M059J (cell line): ENCODE data around the gene UGDH. TPM values are rescaled to one million over a fixed set of nuclear protein-coding genes. Genes with fewer than 3 reads are reported as not detected.
"Not testable (repeated sequence)": the region's sequence is repeated elsewhere in the genome, so short reads cannot be mapped to it uniquely, and the experiment has no call there.

Source experiments
- DNase-seq: peaks from one replicate; pipeline ENCODE4 v3.0.0-alpha.2; 2012; ENCODE audit warnings: low read depth
- total RNA-seq: library from RNA; depleted of rRNA; stranded (reverse); fragments of >200 nt; shearing (Covaris generic); gene quantifications from 2 replicates; pipeline ENCODE4 v1.2.3, GENCODE V29; 2014; rRNA removed

Gene UGDH
- 61.2 and 83.3 TPM in 2 replicates for total RNA-seq

DNA sequence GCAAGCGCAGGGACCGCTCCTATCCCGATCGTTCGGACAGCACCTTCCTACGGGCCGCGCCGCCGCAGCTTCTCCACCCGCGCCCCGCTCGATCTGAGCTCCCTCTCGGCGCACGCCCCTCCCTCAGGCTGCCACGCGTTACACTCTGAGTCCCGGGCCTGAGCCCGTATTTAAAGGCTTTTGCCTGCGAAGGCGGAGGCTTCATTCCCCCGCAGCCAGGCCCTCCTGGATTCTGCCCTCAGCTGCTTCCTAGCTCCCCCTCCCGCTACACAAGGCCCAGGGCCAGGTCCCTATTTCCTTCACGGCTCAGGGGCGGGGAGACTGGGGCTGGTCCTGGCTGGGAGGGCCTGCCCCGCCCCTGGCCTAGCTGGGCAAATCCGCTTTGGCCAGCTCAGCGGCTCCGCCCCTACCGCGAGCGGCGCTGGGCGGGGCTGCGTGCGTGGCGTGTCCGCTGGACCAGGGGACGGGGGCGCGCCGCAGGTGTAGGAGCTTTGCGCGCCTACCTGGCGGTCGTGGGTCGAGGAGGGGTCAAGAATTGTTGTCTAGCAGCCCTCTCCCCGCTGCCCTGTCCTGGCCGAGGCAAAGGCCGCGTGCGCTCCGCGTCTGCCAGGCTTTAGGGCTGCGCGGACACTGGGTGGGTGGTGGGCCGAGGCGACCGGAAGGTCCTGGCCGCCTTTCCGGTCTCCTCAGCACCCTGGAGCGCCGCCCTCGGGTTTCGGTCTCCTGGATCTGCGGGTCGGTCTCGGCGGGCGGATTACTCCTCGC lies at the start of gene UGDH:
TSS of gene UGDH (minus strand) at position 144 of the 765 bp plus-strand sequence. CDS start 5,927 bp downstream, outside the sequence.
- peak; percentile 98 for DNase-seq

DNA sequence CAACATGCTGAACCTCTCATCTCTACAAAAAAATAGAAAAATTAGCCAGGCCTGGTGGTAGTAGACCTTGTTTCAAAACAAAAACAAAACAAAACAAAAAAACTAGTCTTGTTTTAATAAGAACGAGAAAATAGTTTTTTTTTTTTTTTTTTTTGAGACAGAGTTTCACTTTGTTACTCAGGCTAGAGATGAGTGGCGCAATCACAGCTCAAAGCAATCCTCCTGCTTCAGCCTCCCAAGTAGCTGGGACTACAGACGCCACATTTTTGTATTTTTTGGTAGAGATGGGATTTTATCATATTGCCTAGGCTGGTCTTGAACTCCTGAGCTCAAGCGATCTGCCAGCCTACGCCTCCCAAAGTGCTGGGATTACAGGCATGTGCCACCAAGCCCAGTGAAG lies 47.7 kb upstream of the UGDH start:
- DNase-seq: no peak

- no peak for DNase-seq
Observed at GRCh38 chr4:39571504-39571903, 44.3 kb upstream of the UGDH start.

DNA sequence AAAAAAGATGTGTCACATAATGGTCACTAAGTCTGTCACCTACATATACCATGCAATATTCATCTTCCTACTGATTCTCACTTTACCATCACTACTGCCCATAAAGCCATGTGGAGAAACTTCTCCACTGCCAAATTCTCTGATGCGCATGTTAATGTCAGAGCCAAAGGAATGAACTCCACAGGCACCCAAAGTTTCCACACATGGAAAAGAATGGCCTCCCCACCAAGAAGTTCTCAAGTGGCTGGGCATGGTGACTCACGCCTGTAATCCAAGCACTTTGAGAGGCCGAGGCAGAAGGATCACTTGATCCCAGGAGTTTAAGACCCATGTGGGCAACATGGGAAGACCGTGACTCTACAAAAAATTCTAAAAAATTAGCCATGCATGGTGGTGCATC lies 43.8 kb upstream of the UGDH start:
- DNase-seq: peak; percentile 6

GRCh38 chr4:39569209-39569608 lies 42.0 kb upstream of the UGDH start:
- no peak for DNase-seq

- DNase-seq: peak; percentile 14
Observed at GRCh38 chr4:39568805-39569204, 41.6 kb upstream of the UGDH start.

DNA sequence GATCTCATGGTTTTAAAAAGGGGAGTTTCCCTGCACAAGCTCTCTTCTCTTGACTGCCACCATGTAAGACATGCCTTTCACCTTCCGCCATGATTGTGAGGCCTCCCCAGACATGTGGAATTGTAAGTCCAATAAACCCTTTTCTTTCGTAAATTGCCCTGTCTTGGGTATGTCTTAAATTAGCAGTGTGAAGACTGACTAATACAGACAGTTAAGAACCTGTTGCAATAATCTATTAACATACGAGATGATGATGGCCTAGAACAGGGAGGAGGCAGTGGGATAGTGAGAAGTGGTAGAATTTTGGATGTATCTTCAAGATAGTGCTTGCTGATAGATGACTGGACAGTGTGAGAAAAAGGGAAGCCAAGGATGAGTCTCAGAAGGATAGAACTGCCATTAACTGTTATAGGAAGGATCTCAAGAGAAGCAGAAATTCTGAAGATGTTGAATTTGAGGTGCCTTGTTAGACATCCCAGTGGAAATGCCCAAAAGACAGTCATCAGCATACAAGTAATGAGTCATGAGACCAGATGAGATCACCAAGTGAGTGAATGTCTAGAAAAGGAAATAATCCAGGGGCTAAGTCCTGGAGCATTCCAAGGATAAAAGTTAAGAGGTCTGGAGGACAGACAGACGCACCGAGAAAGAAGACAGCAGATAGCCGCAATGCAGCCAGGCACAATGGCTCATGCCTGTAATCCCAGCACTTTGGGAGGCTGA lies 38.8 kb upstream of the UGDH start:
- peak; percentile 92 for DNase-seq

DNA sequence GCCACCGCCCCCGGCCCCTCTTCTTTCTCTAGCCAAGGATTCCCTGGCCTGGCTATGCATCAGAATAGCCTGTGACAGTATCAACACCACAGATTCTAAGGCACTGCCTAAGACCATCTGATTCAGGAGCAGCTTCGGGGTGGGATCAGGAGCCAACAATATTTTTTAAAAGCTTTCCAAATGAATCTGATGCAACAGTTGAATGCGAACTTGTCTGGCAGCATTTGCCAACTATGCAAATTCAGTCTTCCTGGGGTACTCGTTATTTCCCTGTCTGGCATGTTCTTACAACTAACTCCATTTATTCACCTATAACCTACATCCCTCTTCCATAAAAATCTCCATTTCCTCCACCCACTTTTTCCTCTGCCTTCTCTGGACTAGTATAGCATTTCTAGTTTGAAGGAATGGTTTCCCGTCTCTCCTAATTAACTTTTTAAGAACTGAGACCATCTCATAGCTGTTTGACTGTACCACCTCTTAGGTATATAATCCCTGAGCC lies 36.2 kb upstream of the UGDH start:
- no peak for DNase-seq

DNA sequence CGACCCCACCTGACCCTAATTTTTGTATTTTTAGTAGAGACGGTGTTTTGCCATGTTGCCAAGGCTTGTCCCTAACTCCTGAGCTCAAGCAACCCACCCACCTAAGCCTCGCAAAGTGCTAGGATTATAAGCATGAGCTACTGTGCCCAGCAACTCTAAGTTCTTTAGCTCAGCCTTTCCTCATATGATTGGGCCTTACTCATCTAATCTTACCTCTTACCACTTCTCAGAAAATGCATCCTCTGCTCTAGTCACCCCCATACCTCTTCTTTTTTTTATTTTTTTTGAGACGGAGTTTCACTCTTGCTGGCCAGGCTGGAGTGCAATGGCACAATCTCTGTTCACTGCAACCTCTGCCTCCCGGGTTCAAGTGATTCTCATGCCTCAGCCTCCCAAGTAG lies 35.6 kb upstream of the UGDH start:
- no peak for DNase-seq

GRCh38 chr4:39559626-39560025 lies 32.4 kb upstream of the UGDH start:
- no peak for DNase-seq

- DNase-seq: no peak
Observed at GRCh38 chr4:39555472-39555871, 28.2 kb upstream of the UGDH start.

GRCh38 chr4:39548425-39549067 lies 21.3 kb upstream of the UGDH start:
- peak; percentile 44 for DNase-seq

GRCh38 chr4:39544580-39545315 lies 17.5 kb upstream of the UGDH start:
- peak; percentile 70 for DNase-seq

DNA sequence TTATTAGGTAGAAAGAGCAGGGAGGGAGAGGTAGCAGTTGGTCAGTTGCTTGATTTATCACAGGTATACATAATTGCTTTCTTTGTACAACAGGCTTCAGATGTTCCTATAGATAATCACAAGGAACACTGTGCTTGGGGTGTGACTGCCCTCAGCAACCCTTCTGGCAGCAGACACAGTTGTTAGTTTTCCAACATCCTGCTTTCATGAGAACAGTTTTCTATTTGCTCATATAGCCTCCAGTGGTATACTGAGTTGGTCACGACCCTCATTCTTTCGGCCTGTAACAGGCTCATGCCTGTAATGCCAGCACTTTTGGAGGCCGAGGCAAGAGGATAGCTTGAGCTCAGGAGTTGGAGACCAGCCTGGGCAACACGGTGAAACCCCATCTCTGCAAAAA lies 16.8 kb upstream of the UGDH start:
- DNase-seq: peak; percentile 32

- DNase-seq: no peak
Observed at GRCh38 chr4:39543034-39543433, 15.8 kb upstream of the UGDH start.

DNA sequence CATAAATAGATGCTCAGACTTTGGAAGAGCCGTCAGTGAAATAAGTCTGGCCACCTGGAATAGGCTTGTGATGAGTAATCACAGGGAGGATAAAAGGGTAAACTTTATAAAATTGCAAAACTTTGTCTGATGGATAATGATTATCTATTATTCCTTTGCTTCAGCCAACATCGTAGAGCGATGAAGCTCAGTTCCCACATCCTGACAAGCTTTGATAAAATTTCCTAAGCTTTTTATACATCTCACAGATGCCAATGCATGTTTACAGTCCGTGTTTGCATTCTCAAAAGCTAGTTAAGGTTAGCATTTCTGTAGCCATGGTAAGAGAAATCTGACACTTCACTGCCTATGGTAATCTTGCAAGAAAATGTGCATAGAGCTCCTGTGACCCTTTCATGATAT lies 15.4 kb upstream of the UGDH start:
- DNase-seq: no peak

- DNase-seq: no peak
Observed at GRCh38 chr4:39541987-39542610, 14.9 kb upstream of the UGDH start.

- peak; percentile 28 for DNase-seq
Observed at GRCh38 chr4:39539089-39539611, 11.9 kb upstream of the UGDH start.

DNA sequence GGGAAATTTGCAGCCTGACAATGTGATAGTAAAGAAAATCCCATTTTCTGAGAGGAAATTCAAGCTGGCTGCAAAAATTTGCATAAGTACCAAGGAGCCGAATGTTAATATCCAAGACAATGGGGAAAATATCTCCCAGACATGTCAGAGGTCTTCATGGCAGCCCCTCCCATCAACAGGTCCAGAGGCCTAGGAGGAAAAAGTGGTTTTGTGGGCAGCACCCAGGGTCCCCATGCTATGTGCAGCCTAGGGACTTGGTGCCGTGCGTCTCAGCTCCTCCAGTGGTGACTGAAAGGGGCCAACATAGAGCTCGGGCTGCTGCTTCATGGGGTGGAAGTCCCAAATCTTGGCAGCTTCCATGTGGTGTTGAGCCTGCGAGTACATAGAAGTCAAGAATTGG lies 6.3 kb upstream of the UGDH start:
- DNase-seq: no peak

DNA sequence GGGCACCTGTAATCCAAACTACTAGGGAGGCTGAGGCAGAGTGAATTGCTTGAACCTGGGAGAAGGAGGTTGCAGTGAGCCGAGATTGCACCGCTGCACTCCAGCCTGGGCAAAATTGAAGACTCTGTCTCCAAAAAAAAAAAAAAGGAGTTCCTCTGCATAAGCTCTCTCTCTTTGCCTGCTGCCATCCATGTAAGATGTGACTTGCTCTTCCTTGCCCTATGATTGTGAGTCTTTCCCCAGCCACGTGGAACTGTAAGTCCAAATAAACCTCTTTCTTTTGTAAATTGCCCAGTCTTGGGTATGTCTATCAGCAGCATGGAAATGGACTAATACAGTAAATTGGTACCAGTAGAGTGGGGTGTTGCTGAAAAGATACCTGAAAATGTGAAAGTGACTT lies 5.0 kb upstream of the UGDH start:
- not testable (repeated sequence) for DNase-seq

DNA sequence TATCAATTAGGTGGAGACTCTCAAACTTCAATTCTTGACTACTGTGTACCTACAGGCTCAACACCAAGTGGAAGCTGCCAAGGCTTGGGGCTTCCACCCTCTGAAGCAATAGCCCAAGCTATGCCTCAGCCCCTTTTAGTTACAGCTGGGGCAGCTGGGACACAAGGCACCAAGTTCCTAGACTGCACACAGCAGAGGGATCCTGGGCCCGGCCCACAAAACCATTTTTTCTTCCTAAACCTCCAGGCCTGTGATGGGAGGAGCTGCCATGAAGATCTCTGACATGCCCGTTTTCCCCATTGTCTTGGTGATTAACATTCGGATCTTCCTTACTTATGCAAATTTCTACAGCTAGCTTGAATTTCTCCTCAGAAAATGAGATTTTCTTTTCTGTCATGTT lies 3.4 kb upstream of the UGDH start:
- DNase-seq: no peak
